ENCODE data around the gene KAT8. TPM values are rescaled to one million over a fixed set of nuclear protein-coding genes. Genes with fewer than 3 reads are reported as not detected.

KAT8 gene
- total and polyA plus RNA-seq, 9 of the 15 experiments (the other 6 are each of a cell fraction or from before 2014, with no cell fraction given), result 10.0 to 98.5 (median 76.4) TPM

GRCh38 chr16:31079342-31079944 lies 38.0 kb upstream of the KAT8 start:
- TF ChIP-seq CBFA2T3 (IDR thresholded peaks at IDR 0.05) (no peak), TARDBP (IDR thresholded peaks at IDR 0.05) (no peak), KAT7 (CRISPR knock-in tag; IDR thresholded peaks at IDR 0.05; ENCODE audit: borderline replicate concordance) (no peak), TRIM24 (IDR thresholded peaks at IDR 0.05) (no peak), CLOCK (CRISPR knock-in tag; IDR thresholded peaks at IDR 0.05; ENCODE audit: borderline replicate concordance) (no peak), FUS (optimal IDR thresholded peaks at IDR 0.05; ENCODE audit: low read depth, low read length) (no peak), BMI1 (IDR thresholded peaks at IDR 0.05; ENCODE audit: low read length) (no peak), ZNF696 (CRISPR knock-in tag; conservative IDR thresholded peaks at IDR 0.05) (no peak), TCF3 (CRISPR knock-in tag; IDR thresholded peaks at IDR 0.05) (no peak), CCNT2 (IDR thresholded peaks at IDR 0.05; ENCODE audit: borderline replicate concordance, extremely low read depth, insufficient read length, low read depth, low read length) (no peak), RBM39 (optimal IDR thresholded peaks at IDR 0.05; ENCODE audit: low read depth, low read length) (no peak)
- ChIA-PET CTCF (ENCODE audit: low intra/inter-chr PET ratio) (no interaction called here), POLR2A (interaction anchor here (0.6 to 1.8 kb wide), 4 partner anchors 8 to 101 kb away, joined by 3 to 6 read pairs (median 4); partner anchors contain the start of gene FUS)
- DNase-seq (ENCODE audit: extremely low read depth in 1 of 4, low spot score in 3 of 4) (no peak), ATAC-seq (no peak), FAIRE-seq (no peak)
- H3K4me3 ChIP-seq, result no peak overlapping the region
- intact Hi-C loops (cut with micrococcal nuclease) (no loop called here), in situ Hi-C loops (cut with MboI) (no loop called here)
- peaks cover 4 to 74% of the 10 kb centered on the region in 2 experiments; a peak in 3 of 5 replicates for H3K4me1 ChIP-seq (replicated peaks in 1 of 2; ENCODE audit: control insufficient read depth in 2 of 2, insufficient read depth in 2 of 2, low read length in 2 of 2)
- WGBS (ENCODE audit: insufficient coverage, low coverage, missing lambda C conversion rate), result 92% methylated on average over 9 of the region's 13 CpGs
- BruUV-seq (replicated peaks), result no TSS peak
- H3K9me3 ChIP-seq (replicated peaks; ENCODE audit: control insufficient read depth, insufficient read depth, low read depth, low read length), result no peaks in the 10 kb centered on the region
- no peak overlapping the region for H3K4me2 ChIP-seq (ENCODE audit: insufficient read depth, low read length)
- H4K20me1 ChIP-seq (replicated peaks; ENCODE audit: control insufficient read depth, insufficient read depth, low read length), result peaks cover 5% of the 10 kb centered on the region; the same call in 1 of the 2 replicates
- H3K79me2 ChIP-seq (ENCODE audit: control insufficient read depth, insufficient read depth, low read length), result peaks cover 36% of the 10 kb centered on the region
- H3K27ac ChIP-seq (ENCODE audit: extremely low read depth, low read depth, low read length), result no peak overlapping the region
- no peaks in the 10 kb centered on the region for H3K27me3 ChIP-seq (ENCODE audit: control insufficient read depth in 2 of 2, insufficient read depth in 2 of 2, low read length in 2 of 2)
- no peaks in the 10 kb centered on the region for H3K9me1 ChIP-seq (ENCODE audit: control insufficient read depth, insufficient read depth, low read length)
- H2AFZ ChIP-seq (ENCODE audit: low read depth, low read length), result no peak overlapping the region
- H3K36me3 ChIP-seq (ENCODE audit: control insufficient read depth, insufficient read depth, low read length), result peaks cover 80% of the 10 kb centered on the region
- no peak overlapping the region; a peak in 1 of 4 replicates for H3K9ac ChIP-seq (ENCODE audit: insufficient read depth in 1 of 2, low read depth in 2 of 2, low read length in 2 of 2)
